ENCODE results near the gene CXCL14.

DNA sequence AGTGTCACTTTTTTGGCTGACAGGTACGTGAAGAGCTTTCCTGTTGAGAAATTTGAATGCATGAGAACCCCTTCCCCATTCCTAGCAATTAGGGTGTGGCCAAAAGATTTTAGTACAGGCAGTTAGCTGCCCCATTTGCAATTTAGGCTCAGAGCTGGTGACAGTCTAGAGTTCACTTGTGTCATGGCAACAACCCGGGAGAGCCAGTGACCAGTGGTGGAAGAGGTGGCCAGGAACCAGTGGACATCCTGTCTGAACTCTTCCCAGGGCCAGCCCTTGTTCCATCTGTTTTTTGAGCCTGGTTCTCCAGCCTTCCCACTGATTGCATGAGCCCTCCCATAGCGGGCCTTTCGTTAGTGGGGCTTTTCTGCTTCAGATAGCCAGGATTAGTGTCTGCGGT lies 40.5 kb downstream of the CXCL14 start:
- TF ChIP-seq, protein P1, sequence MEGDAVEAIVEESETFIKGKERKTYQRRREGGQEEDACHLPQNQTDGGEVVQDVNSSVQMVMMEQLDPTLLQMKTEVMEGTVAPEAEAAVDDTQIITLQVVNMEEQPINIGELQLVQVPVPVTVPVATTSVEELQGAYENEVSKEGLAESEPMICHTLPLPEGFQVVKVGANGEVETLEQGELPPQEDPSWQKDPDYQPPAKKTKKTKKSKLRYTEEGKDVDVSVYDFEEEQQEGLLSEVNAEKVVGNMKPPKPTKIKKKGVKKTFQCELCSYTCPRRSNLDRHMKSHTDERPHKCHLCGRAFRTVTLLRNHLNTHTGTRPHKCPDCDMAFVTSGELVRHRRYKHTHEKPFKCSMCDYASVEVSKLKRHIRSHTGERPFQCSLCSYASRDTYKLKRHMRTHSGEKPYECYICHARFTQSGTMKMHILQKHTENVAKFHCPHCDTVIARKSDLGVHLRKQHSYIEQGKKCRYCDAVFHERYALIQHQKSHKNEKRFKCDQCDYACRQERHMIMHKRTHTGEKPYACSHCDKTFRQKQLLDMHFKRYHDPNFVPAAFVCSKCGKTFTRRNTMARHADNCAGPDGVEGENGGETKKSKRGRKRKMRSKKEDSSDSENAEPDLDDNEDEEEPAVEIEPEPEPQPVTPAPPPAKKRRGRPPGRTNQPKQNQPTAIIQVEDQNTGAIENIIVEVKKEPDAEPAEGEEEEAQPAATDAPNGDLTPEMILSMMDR (conservative IDR thresholded peaks at IDR 0.05; ENCODE audit: low read depth, low read length), result no peak
- TF ChIP-seq POLR2A (IDR thresholded peaks at IDR 0.05; ENCODE audit: low read depth, low read length), result no peak
- no peak for TF ChIP-seq RAD21 (IDR thresholded peaks at IDR 0.05; ENCODE audit: low read length)

Data from IMR-90 (cell line).